Endothelial cell (in vitro differentiated cells): ENCODE results near the gene NRL. TPM values are rescaled to one million over a fixed set of nuclear protein-coding genes. Genes with fewer than 3 reads are reported as not detected.

ENCODE experiments used
- DNase-seq: peaks from one replicate; pipeline ENCODE4 v3.0.0; 2021; ENCODE audit warnings: low spot score
- H3K27ac Mint-ChIP-seq: one replicate; pipeline ENCODE4 v1.8.0; 2021; ENCODE audit warnings: mixed read lengths, inconsistent platforms; ENCODE audit not compliant: unreplicated experiment
- H3K27me3 Mint-ChIP-seq: one replicate; pipeline ENCODE4 v1.8.0; 2021; ENCODE audit warnings: mild to moderate bottlenecking, moderate library complexity, mixed read lengths, inconsistent platforms; ENCODE audit not compliant: unreplicated experiment
- H3K36me3 Mint-ChIP-seq: one replicate; pipeline ENCODE4 v1.8.0; 2021; ENCODE audit warnings: mild to moderate bottlenecking, low read depth, mixed read lengths, inconsistent platforms; ENCODE audit not compliant: unreplicated experiment
- H3K4me1 Mint-ChIP-seq: one replicate; pipeline ENCODE4 v1.8.0; 2021; ENCODE audit warnings: mild to moderate bottlenecking, mixed read lengths, inconsistent platforms; ENCODE audit not compliant: unreplicated experiment
- H3K4me3 Mint-ChIP-seq: one replicate; pipeline ENCODE4 v1.8.0; 2021; ENCODE audit warnings: mild to moderate bottlenecking, mixed read lengths, inconsistent platforms; ENCODE audit not compliant: unreplicated experiment
- H3K9me3 Mint-ChIP-seq: one replicate; pipeline ENCODE4 v1.8.0; 2021; ENCODE audit warnings: mixed read lengths, inconsistent platforms; ENCODE audit not compliant: unreplicated experiment
- CTCF ChIP-seq: fragments of 200-600 bp; sonication (generic); IDR thresholded peaks from one replicate; pipeline ENCODE4 v1.5.0; 2021; ENCODE audit warnings: antibody characterized with exemption; ENCODE audit not compliant: unreplicated experiment
- total RNA-seq: library from RNA; stranded (reverse); fragmentation: NEBNext Ultra II Directional; extraction: Animal tissue kit (Norgen Biotek cat#: 25700); gene quantifications from one replicate; pipeline ENCODE4 v1.2.1, GENCODE V29; 2021; ENCODE audit not compliant: unreplicated experiment

The NRL gene
- total RNA-seq, 1 donor from 2014 or later, result 1.2 TPM

DNA sequence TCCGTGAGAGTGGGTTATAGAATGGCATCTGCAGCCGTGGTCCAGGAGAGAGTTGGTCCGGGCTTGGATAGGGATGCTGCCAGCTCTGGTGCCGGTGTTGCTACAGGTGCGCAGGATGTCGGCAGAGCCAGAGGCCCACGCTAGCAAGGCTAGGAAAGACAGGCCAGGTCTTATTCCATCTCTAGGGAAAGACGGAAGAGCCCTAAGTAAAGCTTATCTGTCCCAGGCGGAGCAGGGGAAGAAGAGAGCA is 20.8 kb upstream of the NRL start:
- no peak for DNase-seq
- Mint-ChIP-seq H3K9me3 (no peaks in the 10 kb centered on the region), H3K36me3 (peaks cover 18% of the 10 kb centered on the region), H3K4me1 (peaks cover 36% of the 10 kb centered on the region), H3K4me3 (peak overlapping the region; percentile 97), H3K27me3 (peaks cover 14% of the 10 kb centered on the region), H3K27ac (peak overlapping the region; percentile 83)
- TF ChIP-seq CTCF, result no peak

DNA sequence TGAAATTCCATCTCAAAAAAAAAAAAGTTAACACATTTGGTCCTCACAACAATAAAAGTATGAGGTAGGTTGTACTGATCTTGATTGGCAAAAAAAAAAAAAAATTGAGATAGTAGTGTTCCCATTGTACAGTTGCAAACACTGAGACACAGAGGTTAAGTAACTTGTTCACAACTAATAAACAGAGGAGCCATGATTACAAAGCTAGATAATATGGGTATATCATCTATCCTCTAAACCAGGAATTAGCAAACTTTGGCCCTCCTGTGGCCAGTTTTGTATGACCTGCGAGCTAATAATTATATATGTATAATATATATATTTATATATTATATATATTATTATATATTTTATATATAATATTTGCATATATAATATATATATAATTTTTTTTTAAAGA is 19.0 kb upstream of the NRL start:
- peaks cover 6% of the 10 kb centered on the region for H3K36me3 Mint-ChIP-seq
- no peak overlapping the region for H3K4me3 Mint-ChIP-seq
- peaks cover 13% of the 10 kb centered on the region for H3K27me3 Mint-ChIP-seq
- no peak for TF ChIP-seq CTCF
- H3K27ac Mint-ChIP-seq, result no peak overlapping the region
- H3K4me1 Mint-ChIP-seq, result peaks cover 26% of the 10 kb centered on the region
- DNase-seq, result no peak
- H3K9me3 Mint-ChIP-seq, result no peaks in the 10 kb centered on the region

DNA sequence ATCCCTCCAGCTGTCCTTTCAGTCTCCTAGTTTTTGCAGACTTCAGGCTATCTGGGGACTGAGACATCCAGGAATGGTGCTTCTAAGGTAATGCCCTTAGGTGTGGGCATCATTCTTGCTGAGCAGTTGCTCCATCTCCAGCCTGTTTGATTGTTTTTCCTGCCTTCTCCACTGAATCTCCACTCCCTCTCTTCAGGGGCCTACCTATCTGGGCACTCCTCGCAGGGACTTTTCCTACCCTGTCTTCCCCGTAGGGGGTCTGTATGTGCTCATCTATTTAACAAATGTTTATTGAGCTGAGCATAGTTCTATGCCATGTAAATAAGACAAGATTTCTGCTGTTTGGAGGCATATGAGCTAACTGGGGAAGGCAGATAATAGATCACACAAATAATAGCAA is 18.2 kb upstream of the NRL start:
- peaks cover 11% of the 10 kb centered on the region for H3K27me3 Mint-ChIP-seq
- peaks cover 26% of the 10 kb centered on the region for H3K4me1 Mint-ChIP-seq
- H3K4me3 Mint-ChIP-seq, result no peak overlapping the region
- DNase-seq, result no peak
- H3K9me3 Mint-ChIP-seq, result no peaks in the 10 kb centered on the region
- no peak for TF ChIP-seq CTCF
- no peak overlapping the region for H3K27ac Mint-ChIP-seq
- H3K36me3 Mint-ChIP-seq, result peaks cover 6% of the 10 kb centered on the region

DNA sequence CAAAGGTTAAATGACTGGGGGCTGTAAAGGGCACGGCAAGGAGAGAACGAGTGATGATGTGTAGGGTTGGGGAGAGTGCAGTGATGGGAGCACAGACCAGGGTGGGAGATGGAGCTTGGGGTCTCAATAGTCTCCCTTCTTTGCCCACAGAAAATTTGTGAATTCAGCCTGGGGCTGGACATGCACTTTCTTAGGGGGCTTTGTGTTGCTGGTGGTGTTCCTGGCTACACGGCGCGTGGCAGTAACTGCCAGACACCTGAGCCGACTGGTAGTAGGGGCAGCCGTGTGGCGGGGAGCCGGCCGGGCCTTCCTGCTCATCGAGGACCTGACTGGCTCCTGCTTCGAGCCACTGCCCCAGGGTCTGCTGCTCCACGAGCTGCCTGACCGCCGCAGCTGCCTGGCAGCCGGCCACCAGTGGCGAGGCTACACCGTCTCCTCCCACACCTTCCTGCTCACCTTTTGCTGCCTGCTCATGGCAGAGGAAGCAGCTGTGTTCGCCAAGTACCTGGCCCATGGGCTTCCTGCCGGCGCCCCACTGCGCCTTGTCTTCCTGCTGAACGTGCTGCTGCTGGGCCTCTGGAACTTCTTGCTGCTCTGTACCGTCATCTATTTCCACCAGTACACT is 17.4 kb upstream of the NRL start:
- no peak for DNase-seq
- peaks cover 11% of the 10 kb centered on the region for H3K27me3 Mint-ChIP-seq
- peaks cover 26% of the 10 kb centered on the region for H3K4me1 Mint-ChIP-seq
- H3K4me3 Mint-ChIP-seq, result no peak overlapping the region
- H3K36me3 Mint-ChIP-seq, result peaks cover 6% of the 10 kb centered on the region
- no peaks in the 10 kb centered on the region for H3K9me3 Mint-ChIP-seq
- no peak overlapping the region for H3K27ac Mint-ChIP-seq
- no peak for TF ChIP-seq CTCF

DNA sequence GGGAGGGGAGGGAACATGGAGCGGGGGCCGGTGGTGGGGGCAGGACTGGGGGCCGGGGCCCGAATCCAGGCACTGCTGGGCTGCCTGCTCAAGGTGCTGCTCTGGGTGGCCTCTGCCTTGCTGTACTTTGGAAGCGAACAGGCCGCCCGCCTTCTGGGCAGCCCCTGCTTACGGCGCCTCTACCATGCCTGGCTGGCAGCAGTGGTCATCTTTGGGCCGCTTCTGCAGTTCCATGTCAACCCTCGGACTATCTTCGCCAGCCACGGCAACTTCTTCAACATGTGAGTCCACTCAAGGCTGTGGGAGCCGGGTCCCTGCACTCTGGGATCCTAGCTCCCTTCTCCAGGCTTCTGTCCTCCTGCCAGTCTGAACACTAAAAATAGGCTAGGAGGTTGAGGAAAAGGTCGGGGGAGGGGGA is 16.8 kb upstream of the NRL start:
- TF ChIP-seq CTCF, result no peak
- H3K4me1 Mint-ChIP-seq, result peaks cover 26% of the 10 kb centered on the region
- no peak for DNase-seq
- peaks cover 11% of the 10 kb centered on the region for H3K27me3 Mint-ChIP-seq
- no peak overlapping the region for H3K27ac Mint-ChIP-seq
- H3K4me3 Mint-ChIP-seq, result no peak overlapping the region
- H3K36me3 Mint-ChIP-seq, result peaks cover 6% of the 10 kb centered on the region
- no peaks in the 10 kb centered on the region for H3K9me3 Mint-ChIP-seq
